ENCODE data around the gene PPIL3.

DNA sequence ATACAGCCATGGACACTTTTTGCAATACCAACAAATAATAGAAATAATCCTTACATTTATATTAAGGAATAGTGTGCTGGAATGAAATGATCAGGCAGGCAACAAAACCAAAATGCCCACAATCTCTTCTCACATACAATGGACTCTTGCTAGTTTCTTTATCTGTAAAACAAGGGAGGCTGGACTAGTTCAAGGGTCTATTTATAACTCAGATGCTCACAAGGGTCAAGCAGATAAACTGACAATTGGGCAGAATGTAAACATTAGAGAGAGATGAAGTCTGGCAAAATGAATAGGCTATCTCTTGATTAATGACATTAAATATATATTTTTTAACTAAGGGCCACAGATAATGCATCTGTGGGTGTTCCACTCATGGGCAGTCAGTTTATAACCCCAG lies 11.4 kb downstream of the PPIL3 start:
- TF ChIP-seq EZH2 (IDR thresholded peaks at IDR 0.05; ENCODE audit: borderline replicate concordance, insufficient read depth, low read length, poor library complexity, severe bottlenecking) (no peak), RAD21 (conservative IDR thresholded peaks at IDR 0.05) (no peak), POLR2AphosphoS5 (IDR thresholded peaks at IDR 0.05) (no peak)
- TF ChIP-seq, protein P1, sequence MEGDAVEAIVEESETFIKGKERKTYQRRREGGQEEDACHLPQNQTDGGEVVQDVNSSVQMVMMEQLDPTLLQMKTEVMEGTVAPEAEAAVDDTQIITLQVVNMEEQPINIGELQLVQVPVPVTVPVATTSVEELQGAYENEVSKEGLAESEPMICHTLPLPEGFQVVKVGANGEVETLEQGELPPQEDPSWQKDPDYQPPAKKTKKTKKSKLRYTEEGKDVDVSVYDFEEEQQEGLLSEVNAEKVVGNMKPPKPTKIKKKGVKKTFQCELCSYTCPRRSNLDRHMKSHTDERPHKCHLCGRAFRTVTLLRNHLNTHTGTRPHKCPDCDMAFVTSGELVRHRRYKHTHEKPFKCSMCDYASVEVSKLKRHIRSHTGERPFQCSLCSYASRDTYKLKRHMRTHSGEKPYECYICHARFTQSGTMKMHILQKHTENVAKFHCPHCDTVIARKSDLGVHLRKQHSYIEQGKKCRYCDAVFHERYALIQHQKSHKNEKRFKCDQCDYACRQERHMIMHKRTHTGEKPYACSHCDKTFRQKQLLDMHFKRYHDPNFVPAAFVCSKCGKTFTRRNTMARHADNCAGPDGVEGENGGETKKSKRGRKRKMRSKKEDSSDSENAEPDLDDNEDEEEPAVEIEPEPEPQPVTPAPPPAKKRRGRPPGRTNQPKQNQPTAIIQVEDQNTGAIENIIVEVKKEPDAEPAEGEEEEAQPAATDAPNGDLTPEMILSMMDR (IDR thresholded peaks at IDR 0.05; ENCODE audit: poor library complexity, severe bottlenecking), result no peak
